Colonic mucosa (tissue), 4 donors: ENCODE data around the gene SYS1. TPM values are rescaled to one million over a fixed set of nuclear protein-coding genes. Genes with fewer than 3 reads are reported as not detected.

Source experiments
- DNase-seq: peaks from one replicate; pipeline ENCODE4 v3.0.0-alpha.2; 2020
- H3K27ac ChIP-seq: fragments of 200-600 bp; one replicate; pipeline ENCODE4 v1.8.0; 2021
- H3K27me3 ChIP-seq: fragments of 200-600 bp; one replicate; pipeline ENCODE4 v1.8.0; 2021
- H3K36me3 ChIP-seq: fragments of 200-600 bp; one replicate; pipeline ENCODE4 v1.8.0; 2021
- H3K4me1 ChIP-seq: fragments of 200-600 bp; one replicate; pipeline ENCODE4 v1.8.0; 2021; ENCODE audit warnings: mild to moderate bottlenecking
- H3K4me3 ChIP-seq: fragments of 200-600 bp; one replicate; pipeline ENCODE4 v1.8.0; 2021
- H3K9ac ChIP-seq, 2 donors: one replicate each; pipeline ENCODE4 v1.7.0; 2013; ENCODE audit warnings: control low read depth in 2 of 2, low read depth in 2 of 2, low read length in 2 of 2
- H3K9me3 ChIP-seq: fragments of 200-600 bp; one replicate; pipeline ENCODE4 v1.8.0; 2021
- intact Hi-C: fragments of 100-400 bp; cut with DNase I; formaldehyde crosslinking; loops from one replicate; pipeline ENCODE4 v1.14.1; 2022
- total RNA-seq, 2 donors: library from RNA; stranded (reverse); fragmentation: NEBNext Ultra II Directional in 1 of 2; extraction: Animal tissue kit (Norgen Biotek cat#: 25700) in 1 of 2; gene quantifications; one replicate each; pipeline ENCODE4 v1.2.1, GENCODE V29; 2021
- TF ChIP-seq, protein P1 (sequence below): fragments of 200-600 bp; IDR thresholded peaks from one replicate; pipeline ENCODE4 v1.8.0; 2022; ENCODE audit warnings: antibody characterized with exemption, mild to moderate bottlenecking
- donor health status: healthy.
- donor health status: DM: no; HTN: no; CAD: no.
- donor health status: DM: no; HTN: no; CAD: no.

The SYS1 gene
- total RNA-seq, 2 donors from 2014 or later, result 24.4 to 27.7 TPM

DNA sequence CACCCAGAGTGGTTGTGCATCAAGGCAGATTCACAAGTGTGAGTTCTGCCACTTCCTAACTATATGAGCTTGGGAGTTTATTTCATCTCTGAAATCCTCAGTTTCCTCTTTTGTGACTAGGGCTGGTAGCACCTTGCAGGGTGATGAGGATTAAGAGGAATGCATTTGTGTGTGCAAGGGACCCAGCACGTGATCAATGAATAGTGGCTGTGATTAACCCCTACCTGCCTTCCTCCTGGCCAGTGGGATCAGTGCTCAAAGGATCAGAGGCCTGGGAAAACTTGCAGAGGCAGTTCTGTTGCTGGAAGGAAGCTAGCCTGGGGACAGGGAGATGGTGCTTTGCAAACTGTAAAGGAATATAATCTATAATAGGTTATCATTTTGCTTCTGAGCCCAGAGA lies 22.0 kb upstream of the SYS1 start:
- Histone ChIP-seq H3K4me1 (peaks cover 52% of the 10 kb centered on the region), H3K27me3 (no peaks in the 10 kb centered on the region), H3K9me3 (no peaks in the 10 kb centered on the region), H3K27ac (peak overlapping the region; percentile 93), H3K36me3 (no peaks in the 10 kb centered on the region), H3K9ac (peak overlapping the region in 1 of 2 donors; percentile 100), H3K4me3 (no peak overlapping the region)
- DNase-seq, result no peak
- TF ChIP-seq, protein P1, sequence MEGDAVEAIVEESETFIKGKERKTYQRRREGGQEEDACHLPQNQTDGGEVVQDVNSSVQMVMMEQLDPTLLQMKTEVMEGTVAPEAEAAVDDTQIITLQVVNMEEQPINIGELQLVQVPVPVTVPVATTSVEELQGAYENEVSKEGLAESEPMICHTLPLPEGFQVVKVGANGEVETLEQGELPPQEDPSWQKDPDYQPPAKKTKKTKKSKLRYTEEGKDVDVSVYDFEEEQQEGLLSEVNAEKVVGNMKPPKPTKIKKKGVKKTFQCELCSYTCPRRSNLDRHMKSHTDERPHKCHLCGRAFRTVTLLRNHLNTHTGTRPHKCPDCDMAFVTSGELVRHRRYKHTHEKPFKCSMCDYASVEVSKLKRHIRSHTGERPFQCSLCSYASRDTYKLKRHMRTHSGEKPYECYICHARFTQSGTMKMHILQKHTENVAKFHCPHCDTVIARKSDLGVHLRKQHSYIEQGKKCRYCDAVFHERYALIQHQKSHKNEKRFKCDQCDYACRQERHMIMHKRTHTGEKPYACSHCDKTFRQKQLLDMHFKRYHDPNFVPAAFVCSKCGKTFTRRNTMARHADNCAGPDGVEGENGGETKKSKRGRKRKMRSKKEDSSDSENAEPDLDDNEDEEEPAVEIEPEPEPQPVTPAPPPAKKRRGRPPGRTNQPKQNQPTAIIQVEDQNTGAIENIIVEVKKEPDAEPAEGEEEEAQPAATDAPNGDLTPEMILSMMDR, result no peak
- intact Hi-C loops, result no loop called here

DNA sequence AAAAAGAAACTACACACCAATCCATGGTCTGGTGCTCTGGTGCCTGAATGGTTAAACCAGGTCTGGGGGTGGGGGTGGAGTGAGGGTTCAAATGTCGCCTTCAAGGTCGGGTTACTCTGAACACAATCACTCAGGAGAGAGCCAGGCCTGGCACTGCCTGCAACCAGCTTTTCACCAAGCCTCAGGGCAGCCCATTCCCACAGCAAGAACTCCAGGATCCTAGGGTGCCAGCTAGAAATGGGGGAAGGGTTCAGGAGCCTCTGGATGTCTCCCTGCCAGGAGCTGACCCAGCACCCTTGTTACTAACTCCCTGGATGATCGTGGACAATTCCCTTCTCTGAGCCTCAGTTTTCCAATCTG lies 21.4 kb upstream of the SYS1 start:
- H3K9me3 ChIP-seq, result no peaks in the 10 kb centered on the region
- peak overlapping the region; percentile 93 for H3K27ac ChIP-seq
- H3K4me3 ChIP-seq, result peak overlapping the region; percentile 2
- no peaks in the 10 kb centered on the region for H3K36me3 ChIP-seq
- no peaks in the 10 kb centered on the region for H3K27me3 ChIP-seq
- TF ChIP-seq, protein P1, result no peak
- intact Hi-C loops, result no loop called here
- no peak for DNase-seq
- peaks cover 52% of the 10 kb centered on the region for H3K4me1 ChIP-seq
- H3K9ac ChIP-seq, result peak overlapping the region; percentile 61 to 100

DNA sequence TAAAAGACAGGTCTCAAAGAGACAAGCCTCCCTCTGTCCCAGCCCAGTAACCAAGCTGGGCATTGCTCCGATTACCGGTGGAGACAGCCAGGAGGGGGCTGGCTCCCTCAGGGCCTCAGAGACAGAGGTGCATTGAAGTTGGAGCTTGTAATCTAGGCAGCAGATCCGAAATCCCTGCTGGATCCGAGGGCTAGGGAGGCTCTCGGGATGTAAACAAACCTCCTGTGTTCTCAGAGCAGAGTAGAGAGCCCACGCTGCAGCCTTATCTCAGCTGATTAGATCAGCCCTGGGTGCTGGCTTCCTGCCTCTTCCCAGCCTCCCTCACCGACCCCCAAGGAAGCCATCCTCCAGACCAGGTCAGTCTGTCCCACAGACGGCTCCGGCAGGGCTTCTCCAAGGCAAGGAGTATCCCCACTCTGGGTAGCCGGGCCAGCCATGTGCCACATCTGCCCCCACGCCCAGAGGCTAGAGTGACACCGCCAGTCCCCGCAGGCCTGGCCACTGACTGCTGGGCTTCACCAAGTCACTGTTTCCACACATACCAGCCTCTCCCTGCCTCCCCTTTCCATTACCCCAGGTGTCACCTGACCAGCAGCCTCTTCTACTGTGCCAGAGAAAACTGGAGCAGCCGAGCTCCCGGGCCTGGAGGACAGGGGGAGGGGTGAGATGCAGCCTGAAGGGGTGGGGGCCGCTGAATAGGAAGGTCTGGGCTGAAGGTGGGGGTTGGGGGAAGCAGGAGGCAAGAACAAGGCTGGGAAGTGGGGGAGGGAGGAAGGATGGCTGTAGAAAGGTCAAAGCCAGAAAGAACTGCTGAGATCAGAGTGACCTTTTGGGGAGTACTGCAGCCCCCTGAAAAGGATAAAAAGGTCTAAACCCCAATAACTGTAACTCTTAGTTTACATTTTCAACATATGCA lies 20.8 kb upstream of the SYS1 start:
- Histone ChIP-seq H3K4me1 (peaks cover 47% of the 10 kb centered on the region), H3K9me3 (no peaks in the 10 kb centered on the region), H3K9ac (peak overlapping the region; percentile 61 to 100), H3K4me3 (peak overlapping the region; percentile 2), H3K36me3 (no peaks in the 10 kb centered on the region), H3K27me3 (no peaks in the 10 kb centered on the region), H3K27ac (peak overlapping the region; percentile 93)
- peak; percentile 71 for DNase-seq
- intact Hi-C loops, result no loop called here
- TF ChIP-seq, protein P1, result no peak

DNA sequence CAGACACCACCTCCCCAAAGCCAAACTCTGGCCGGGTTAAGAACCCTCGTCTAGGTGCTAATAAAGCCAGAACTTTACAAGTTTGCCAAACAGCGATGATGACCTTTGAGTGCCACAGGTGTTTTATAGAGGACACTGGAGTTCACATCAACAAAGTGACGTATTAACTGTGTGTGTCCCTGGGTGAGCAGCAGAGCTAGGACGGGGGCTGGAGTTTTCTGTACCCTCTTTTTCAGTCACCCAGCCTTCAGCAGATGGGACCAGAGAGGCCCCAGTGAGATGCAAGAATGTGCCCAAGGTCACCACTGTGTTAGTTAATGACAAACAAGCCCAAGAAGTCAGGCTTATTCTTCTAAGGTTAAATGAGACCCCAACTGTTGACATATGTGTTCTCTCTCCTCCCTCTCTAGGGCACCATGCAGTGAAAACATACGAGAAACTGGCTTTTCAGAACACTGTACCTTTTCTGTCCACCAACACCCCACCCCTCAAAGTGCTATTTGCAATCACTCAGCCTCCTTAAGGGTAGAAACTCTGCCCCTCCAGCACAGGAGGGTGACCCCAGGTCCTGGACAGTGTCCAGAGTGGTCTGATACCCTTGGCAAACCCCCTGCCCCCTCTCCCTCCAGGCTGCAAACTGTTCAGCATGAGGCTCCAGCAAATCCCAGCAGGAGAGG lies 20.0 kb upstream of the SYS1 start:
- TF ChIP-seq, protein P1, result no peak
- H3K4me3 ChIP-seq, result peak overlapping the region; percentile 2
- H3K4me1 ChIP-seq, result peaks cover 39% of the 10 kb centered on the region
- intact Hi-C loops, result no loop called here
- peak; percentile 71 for DNase-seq
- H3K27ac ChIP-seq, result peak overlapping the region; percentile 93
- no peaks in the 10 kb centered on the region for H3K36me3 ChIP-seq
- H3K9me3 ChIP-seq, result no peaks in the 10 kb centered on the region
- no peaks in the 10 kb centered on the region for H3K27me3 ChIP-seq
- peak overlapping the region in 1 of 2 donors; percentile 100 for H3K9ac ChIP-seq

DNA sequence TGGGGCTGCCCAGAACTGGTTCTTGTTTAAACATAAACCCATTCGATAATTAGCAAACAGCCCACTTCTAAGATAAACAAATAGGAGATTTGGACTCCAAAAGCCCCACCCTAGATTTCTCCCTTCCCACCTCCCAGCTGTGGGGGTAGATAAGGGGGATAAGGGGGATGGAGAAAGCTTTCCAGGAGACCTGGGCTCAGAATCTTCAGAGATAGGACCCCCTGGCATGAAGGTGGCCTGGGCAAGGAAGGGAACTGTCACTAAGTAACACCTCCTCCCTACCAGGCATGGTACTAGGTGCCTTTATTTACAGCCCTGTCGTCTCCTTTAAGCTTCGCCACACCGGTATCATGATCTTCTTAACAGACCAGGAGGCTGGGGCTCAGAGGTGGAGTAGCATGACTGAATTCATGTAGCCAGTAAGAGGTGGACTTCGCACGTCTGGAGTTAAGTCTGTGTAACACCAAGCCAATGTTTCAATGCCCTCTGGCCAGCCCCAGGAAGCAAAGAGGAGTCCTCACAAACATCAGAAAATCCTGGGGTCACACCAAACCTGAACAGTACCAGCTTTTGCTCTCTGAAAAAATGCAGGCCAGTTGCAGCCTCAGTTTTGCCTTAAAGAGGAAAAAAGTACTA lies 19.3 kb upstream of the SYS1 start:
- Histone ChIP-seq H3K9ac (peak overlapping the region; percentile 25 to 100), H3K27ac (peak overlapping the region; percentile 93), H3K27me3 (no peaks in the 10 kb centered on the region), H3K4me3 (peak overlapping the region; percentile 2), H3K36me3 (no peaks in the 10 kb centered on the region), H3K4me1 (peaks cover 36% of the 10 kb centered on the region), H3K9me3 (no peaks in the 10 kb centered on the region)
- intact Hi-C loops, result no loop called here
- TF ChIP-seq, protein P1, result no peak
- DNase-seq, result peak; percentile 80
